GM21528 (cell line): ENCODE data around the gene SEMA6B.

Source experiments
- ATAC-seq: cut with Tn5 transposase; IDR thresholded peaks from one replicate; pipeline ENCODE4 v1.9.1; 2021; ENCODE audit warnings: mild to moderate bottlenecking, moderate library complexity; ENCODE audit not compliant: unreplicated experiment, low FRiP score

SEMA6B gene

GRCh38 chr19:4516199-4516938 lies 43.1 kb downstream of the SEMA6B start:
- no peak for ATAC-seq

- ATAC-seq: no peak
Measured at GRCh38 chr19:4515732-4516131, 43.8 kb downstream of the SEMA6B start.

- ATAC-seq: no peak
Measured at GRCh38 chr19:4513248-4513647, 46.2 kb downstream of the SEMA6B start.

GRCh38 chr19:4512070-4512469 lies 47.4 kb downstream of the SEMA6B start:
- ATAC-seq: no peak

GRCh38 chr19:4511300-4512054 lies 48.0 kb downstream of the SEMA6B start:
- ATAC-seq: no peak

GRCh38 chr19:4510435-4511255 lies 48.8 kb downstream of the SEMA6B start:
- no peak for ATAC-seq

GRCh38 chr19:4508698-4509097 lies 50.8 kb downstream of the SEMA6B start:
- ATAC-seq: no peak

GRCh38 chr19:4507804-4508203 lies 51.7 kb downstream of the SEMA6B start:
- ATAC-seq: no peak

- no peak for ATAC-seq
Measured at GRCh38 chr19:4507150-4507452, 52.4 kb downstream of the SEMA6B start.

GRCh38 chr19:4506449-4507149 lies 52.9 kb downstream of the SEMA6B start:
- no peak for ATAC-seq

GRCh38 chr19:4505570-4506448 lies 53.7 kb downstream of the SEMA6B start:
- no peak for ATAC-seq

GRCh38 chr19:4504891-4505569 lies 54.5 kb downstream of the SEMA6B start:
- ATAC-seq: no peak

- ATAC-seq: no peak
Measured at GRCh38 chr19:4504297-4504701, 55.2 kb downstream of the SEMA6B start.

- no peak for ATAC-seq
Measured at GRCh38 chr19:4503825-4504170, 55.7 kb downstream of the SEMA6B start.

GRCh38 chr19:4503132-4503824 lies 56.2 kb downstream of the SEMA6B start:
- no peak for ATAC-seq

- ATAC-seq: no peak
Measured at GRCh38 chr19:4502282-4503131, 57.0 kb downstream of the SEMA6B start.

GRCh38 chr19:4501691-4502090 lies 57.8 kb downstream of the SEMA6B start:
- ATAC-seq: no peak
